ENCODE results near the gene SNRPD3. TPM values are rescaled to one million over a fixed set of nuclear protein-coding genes. Genes with fewer than 3 reads are reported as not detected.
"Not testable (repeated sequence)": the region's sequence is repeated elsewhere in the genome, so short reads cannot be mapped to it uniquely, and the experiment has no call there.

The SNRPD3 gene
- total RNA-seq, 1 experiment from 2014 or later = 234 TPM

DNA sequence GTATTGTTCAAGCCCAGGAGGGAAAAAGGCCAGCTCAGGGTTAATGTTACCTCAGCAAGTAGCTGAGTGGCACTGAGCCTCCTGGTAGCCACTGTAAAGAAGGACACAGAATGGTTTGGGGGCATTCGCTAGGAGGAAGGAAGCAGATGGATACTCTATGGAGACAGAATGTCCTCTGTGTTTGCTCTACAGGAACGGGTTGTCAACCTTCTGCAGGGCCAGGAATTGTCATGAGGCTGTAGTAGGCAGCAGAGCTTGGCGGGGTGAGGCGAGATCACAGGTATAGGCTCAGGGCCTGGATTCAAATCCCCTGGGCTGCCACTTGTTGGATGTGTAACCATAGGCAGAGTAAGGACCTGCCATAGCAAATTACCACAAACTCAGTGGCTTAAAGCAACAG, 40.1 kb downstream of the SNRPD3 start:
- peaks cover 12% of the 10 kb centered on the region for H3K4me1 ChIP-seq (replicated peaks)
- H3K27me3 ChIP-seq (replicated peaks) = no peaks in the 10 kb centered on the region
- no peaks in the 10 kb centered on the region for H3K36me3 ChIP-seq
- no peak overlapping the region for H3K27ac ChIP-seq
- no peak for DNase-seq (ENCODE audit: low read depth in 1 of 2, low spot score in 2 of 2)
- no peak overlapping the region for H3K4me3 ChIP-seq
- no peaks in the 10 kb centered on the region for H3K9me3 ChIP-seq (replicated peaks)

DNA sequence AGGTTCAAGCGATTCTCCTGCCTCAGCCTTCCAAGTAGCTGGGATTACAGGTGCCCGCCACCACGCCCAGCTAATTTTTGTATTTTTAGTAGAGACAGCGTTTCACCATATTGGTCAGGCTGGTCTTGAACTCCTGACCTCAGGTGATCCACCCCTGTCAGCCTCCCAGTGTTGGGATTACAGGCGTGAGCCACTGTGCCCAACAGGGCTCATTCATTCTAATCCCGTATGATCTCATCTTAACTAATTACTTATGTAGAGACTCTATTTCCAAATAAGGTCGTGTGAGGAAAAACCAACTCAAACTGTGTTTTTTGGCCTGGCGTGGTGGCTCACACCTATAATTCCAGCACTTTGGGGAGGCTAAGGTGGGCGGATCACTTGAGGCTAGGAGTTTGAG, 41.3 kb downstream of the SNRPD3 start:
- DNase-seq (ENCODE audit: low read depth in 1 of 2, low spot score in 2 of 2); H3K4me3 ChIP-seq; H3K27ac ChIP-seq; H3K27me3 ChIP-seq (replicated peaks); H3K9me3 ChIP-seq (replicated peaks); H3K36me3 ChIP-seq: not testable (repeated sequence)
- H3K4me1 ChIP-seq (replicated peaks) = peaks cover 11% of the 10 kb centered on the region

DNA sequence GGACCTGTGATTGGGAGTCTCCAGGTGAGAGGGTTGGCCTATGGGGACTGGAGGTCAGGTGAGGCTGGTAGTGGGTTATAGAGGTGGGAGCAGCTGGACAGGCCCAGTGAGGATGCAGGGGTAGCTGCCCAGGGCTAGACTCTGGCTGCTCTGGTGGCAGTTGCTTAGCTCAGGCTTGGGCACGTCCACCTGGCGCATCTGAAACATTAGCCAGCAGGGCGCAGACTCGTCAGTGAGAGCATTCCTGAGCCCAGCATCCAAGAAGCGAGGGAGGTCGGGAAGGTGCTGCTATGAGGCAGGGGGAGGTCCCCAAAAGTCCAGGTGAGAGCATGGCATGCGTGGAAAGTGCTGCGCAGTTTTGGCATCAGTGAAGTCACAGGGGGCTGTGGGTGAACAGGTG, 43.7 kb downstream of the SNRPD3 start:
- Histone ChIP-seq H3K9me3 (replicated peaks) (no peaks in the 10 kb centered on the region), H3K27ac (no peak overlapping the region), H3K27me3 (replicated peaks) (no peaks in the 10 kb centered on the region), H3K4me3 (no peak overlapping the region), H3K36me3 (no peaks in the 10 kb centered on the region), H3K4me1 (replicated peaks) (no peaks in the 10 kb centered on the region)
- DNase-seq (ENCODE audit: low read depth in 1 of 2, low spot score in 2 of 2) = no peak

DNA sequence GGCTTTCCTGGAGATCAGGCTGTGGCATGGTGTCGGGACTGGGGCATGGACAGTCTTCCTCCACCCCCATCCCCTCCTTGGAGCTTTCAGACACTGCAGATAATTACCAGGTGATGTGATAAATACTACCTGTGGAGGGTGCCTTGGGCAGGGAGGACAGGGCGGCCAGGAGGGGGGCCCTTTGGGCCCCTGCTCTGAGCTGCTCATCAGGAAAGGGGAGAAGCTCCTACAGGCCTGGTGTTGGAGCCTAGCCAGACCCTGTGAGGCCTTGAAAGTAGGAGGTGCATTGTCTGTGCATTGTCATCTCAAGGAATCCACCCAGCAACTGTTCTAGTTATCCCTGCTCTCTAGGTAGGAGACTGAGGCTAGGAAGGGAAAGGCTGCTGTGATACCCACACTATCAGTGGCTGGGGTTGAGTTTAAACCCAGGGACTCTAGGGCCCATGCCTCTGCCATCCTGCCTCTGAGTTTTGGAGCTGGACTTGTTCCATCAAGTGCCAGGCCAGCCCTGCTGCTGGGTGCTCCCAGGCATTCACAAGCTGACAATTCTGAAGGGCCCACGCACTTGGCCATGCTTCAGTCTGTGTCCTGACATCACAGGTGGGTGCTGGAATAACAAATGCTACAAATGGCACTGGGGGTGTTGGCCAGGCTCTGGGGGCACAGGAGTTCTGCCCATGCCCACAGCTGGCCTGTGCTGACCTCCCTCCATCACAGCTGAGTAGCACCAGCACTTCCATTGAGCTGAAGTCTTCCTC, 44.3 kb downstream of the SNRPD3 start:
- H3K4me1 ChIP-seq (replicated peaks); H3K4me3 ChIP-seq; DNase-seq (ENCODE audit: low read depth in 1 of 2, low spot score in 2 of 2); H3K36me3 ChIP-seq; H3K9me3 ChIP-seq (replicated peaks); H3K27me3 ChIP-seq (replicated peaks); H3K27ac ChIP-seq: not testable (repeated sequence)

- no peak overlapping the region for H3K27ac ChIP-seq
- H3K4me1 ChIP-seq (replicated peaks) = no peaks in the 10 kb centered on the region
- H3K4me3 ChIP-seq = no peak overlapping the region
- H3K36me3 ChIP-seq = no peaks in the 10 kb centered on the region
- no peaks in the 10 kb centered on the region for H3K9me3 ChIP-seq (replicated peaks)
- DNase-seq (ENCODE audit: low read depth in 1 of 2, low spot score in 2 of 2) = no peak
- H3K27me3 ChIP-seq (replicated peaks) = no peaks in the 10 kb centered on the region
Observed at GRCh38 chr22:24601217-24602104, 45.7 kb downstream of the SNRPD3 start.

DNA sequence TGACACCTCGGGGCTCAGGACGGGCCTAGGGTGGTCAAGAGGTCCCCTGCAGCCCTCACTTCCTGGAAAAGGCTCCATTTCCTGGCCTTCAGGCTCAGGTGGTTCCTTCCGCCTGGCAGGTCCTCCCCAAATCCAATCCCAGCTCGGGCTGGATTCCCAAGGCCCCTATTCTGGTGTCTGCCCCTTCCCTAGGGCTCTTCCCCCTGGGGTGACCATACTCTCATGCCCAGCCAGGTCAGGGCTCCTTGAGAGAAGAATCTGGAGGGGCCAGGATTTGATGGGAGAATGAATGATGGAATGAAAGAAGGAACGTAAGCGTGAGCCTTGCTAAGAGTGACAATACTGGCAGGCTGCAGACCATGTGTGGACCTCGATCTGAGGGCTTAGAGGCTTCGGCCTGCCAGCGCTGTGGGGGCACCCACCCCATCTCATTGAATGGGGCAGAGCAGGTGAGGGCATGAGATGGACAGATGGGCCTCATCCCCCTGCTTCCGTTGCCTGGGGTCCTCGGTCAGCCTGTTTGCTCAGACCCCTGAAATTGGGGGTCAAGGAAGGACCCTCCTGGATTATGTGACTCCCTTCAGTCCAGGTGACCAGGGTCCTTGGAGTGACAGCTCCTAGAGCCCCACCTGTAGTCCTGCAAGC, 46.4 kb downstream of the SNRPD3 start:
- not testable (repeated sequence) for DNase-seq (ENCODE audit: low read depth in 1 of 2, low spot score in 2 of 2); H3K9me3 ChIP-seq (replicated peaks); H3K27ac ChIP-seq; H3K4me3 ChIP-seq; H3K27me3 ChIP-seq (replicated peaks); H3K36me3 ChIP-seq; H3K4me1 ChIP-seq (replicated peaks)

- not testable (repeated sequence) for H3K36me3 ChIP-seq; H3K4me1 ChIP-seq (replicated peaks); H3K9me3 ChIP-seq (replicated peaks); DNase-seq (ENCODE audit: low read depth in 1 of 2, low spot score in 2 of 2); H3K27ac ChIP-seq; H3K4me3 ChIP-seq; H3K27me3 ChIP-seq (replicated peaks)
Observed at GRCh38 chr22:24602847-24603769, 47.3 kb downstream of the SNRPD3 start, which contains the start of gene GGT1. Gene GGT1, plus strand, starts transcription at chr22:24603193. Its CDS starts 7,889 bp downstream, at chr22:24611082.

DNA sequence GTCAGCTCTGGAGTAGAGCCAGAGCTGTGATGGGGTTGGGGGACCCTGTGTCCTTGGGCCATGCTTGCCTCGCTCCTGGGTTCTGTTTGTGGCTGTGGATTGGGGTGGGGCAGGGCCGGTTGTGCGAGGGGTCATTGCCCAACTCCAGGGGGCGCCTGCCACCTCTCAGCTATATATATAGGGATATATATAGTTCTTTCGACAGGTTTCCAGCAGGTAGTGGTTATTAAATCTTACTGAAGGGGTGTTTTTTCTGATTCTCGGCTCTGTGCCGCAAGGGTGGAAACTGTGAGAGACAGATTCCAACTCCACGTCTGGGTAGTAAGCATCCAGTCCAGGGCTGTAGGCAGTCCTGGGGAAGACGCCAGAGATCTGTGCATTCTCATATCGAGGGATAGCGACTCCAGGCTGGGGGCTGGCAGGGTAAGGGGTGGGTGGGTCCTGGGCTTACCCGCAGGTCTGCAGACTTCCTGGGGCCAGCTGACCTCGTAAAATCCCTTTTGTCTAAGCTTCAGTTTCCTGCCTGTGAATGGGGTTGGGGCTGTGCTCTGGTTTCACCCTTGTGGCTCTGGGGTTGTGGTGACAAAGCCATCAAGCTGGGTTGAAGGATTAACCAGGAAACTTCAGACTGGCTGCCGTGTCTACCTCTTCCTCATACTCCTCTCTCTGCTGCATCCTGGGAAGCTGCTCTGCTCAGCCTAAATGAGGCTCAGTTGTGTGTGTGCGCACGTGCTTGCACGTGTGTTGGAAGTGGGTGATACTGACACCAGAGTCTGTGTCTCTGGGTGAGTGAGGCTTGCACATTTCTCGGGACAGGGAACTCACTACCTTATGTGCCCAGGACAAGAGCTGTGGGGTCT, 48.2 kb downstream of the SNRPD3 start:
- not testable (repeated sequence) for H3K27me3 ChIP-seq (replicated peaks); H3K36me3 ChIP-seq; H3K4me1 ChIP-seq (replicated peaks); DNase-seq (ENCODE audit: low read depth in 1 of 2, low spot score in 2 of 2); H3K4me3 ChIP-seq; H3K27ac ChIP-seq; H3K9me3 ChIP-seq (replicated peaks)

GRCh38 chr22:24606340-24606739, 50.5 kb downstream of the SNRPD3 start:
- H3K4me1 ChIP-seq (replicated peaks); H3K9me3 ChIP-seq (replicated peaks); H3K27me3 ChIP-seq (replicated peaks); H3K27ac ChIP-seq; DNase-seq (ENCODE audit: low read depth in 1 of 2, low spot score in 2 of 2); H3K36me3 ChIP-seq; H3K4me3 ChIP-seq: not testable (repeated sequence)

- H3K4me1 ChIP-seq (replicated peaks); H3K4me3 ChIP-seq; DNase-seq (ENCODE audit: low read depth in 1 of 2, low spot score in 2 of 2): not testable (repeated sequence)
Observed at GRCh38 chr22:24607429-24607983, 51.7 kb downstream of the SNRPD3 start.

DNA sequence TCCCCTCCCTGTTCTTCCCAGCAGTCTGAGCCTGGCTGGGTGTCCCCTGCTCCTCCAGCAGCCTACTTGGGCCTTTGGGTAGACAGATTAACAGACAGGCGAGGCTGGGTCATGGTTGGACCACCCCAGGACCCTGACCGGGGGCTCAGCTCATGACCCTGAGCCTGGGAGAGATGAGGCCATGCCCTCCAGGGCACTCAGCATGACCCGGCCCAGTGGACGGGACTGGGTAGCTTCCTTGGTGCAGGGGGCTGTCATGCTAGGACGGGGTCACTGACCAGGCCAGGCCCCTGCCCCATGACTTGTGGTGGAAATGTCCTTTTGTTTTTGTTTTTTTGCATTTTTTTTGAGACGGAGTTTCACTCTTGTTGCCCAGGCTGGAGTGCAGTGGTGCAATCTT, 52.5 kb downstream of the SNRPD3 start:
- not testable (repeated sequence) for H3K27me3 ChIP-seq (replicated peaks); DNase-seq (ENCODE audit: low read depth in 1 of 2, low spot score in 2 of 2); H3K27ac ChIP-seq; H3K4me1 ChIP-seq (replicated peaks); H3K4me3 ChIP-seq; H3K36me3 ChIP-seq; H3K9me3 ChIP-seq (replicated peaks)

More at GRCh38 chr22:24607429-24607983, 51.7 kb downstream of the SNRPD3 start:
- H3K27me3 ChIP-seq (replicated peaks); H3K27ac ChIP-seq; H3K36me3 ChIP-seq; H3K9me3 ChIP-seq (replicated peaks): not testable (repeated sequence)

- DNase-seq (ENCODE audit: low read depth in 1 of 2, low spot score in 2 of 2); H3K27ac ChIP-seq; H3K36me3 ChIP-seq; H3K4me3 ChIP-seq; H3K27me3 ChIP-seq (replicated peaks); H3K4me1 ChIP-seq (replicated peaks); H3K9me3 ChIP-seq (replicated peaks): not testable (repeated sequence)
Observed at GRCh38 chr22:24609888-24610287, 54.1 kb downstream of the SNRPD3 start.

Data from SJSA1 (cell line).